ENCODE data around the gene ZSCAN31. TPM values are rescaled to one million over a fixed set of nuclear protein-coding genes. Genes with fewer than 3 reads are reported as not detected.

Gene ZSCAN31
- total and polyA plus RNA-seq, 9 of the 15 experiments (the other 6 are each of a cell fraction or from before 2014, with no cell fraction given) = 3.9 to 12.1 (median 7.0) TPM

- H3K4me1 ChIP-seq (replicated peaks in 1 of 2; ENCODE audit: control insufficient read depth in 2 of 2, insufficient read depth in 2 of 2, low read length in 2 of 2) = peaks cover 44 to 49% of the 10 kb centered on the region in 2 experiments
- ChIA-PET POLR2A (interaction anchor here (0.6 to 5.3 kb wide), 18 partner anchors 8 to 1208 kb away, joined by 3 to 80 read pairs (median 5); partner anchors contain the start of genes ZKSCAN8, ZSCAN26 and ZSCAN31), CTCF (ENCODE audit: low intra/inter-chr PET ratio) (interaction anchor here (0.9 to 1.7 kb wide), 5 partner anchors 187 to 1193 kb away, joined by 3 to 12 read pairs (median 3); no protein-coding TSS in a partner anchor)
- peak overlapping the region; percentile 76 for H3K27ac ChIP-seq (ENCODE audit: extremely low read depth, low read depth, low read length)
- FAIRE-seq = peak; percentile 6
- DNase-seq (ENCODE audit: extremely low read depth in 1 of 4, low spot score in 3 of 4) = peak in 1 of 4 experiments; percentile 36
- peak; percentile 94 for TF ChIP-seq HMBOX1 (IDR thresholded peaks at IDR 0.05)
- peak; percentile 19; the same call in 1 of the 2 replicates for TF ChIP-seq GATA2 (CRISPR knock-in tag; IDR thresholded peaks at IDR 0.05)
- TF ChIP-seq CBX1 (IDR thresholded peaks at IDR 0.05; ENCODE audit: low read depth) = no peak
- no peak for TF ChIP-seq JUN (IDR thresholded peaks at IDR 0.05; ENCODE audit: borderline replicate concordance, low read depth, low read length)
- no peak for TF ChIP-seq JUN (CRISPR knock-in tag; IDR thresholded peaks at IDR 0.05; ENCODE audit: borderline replicate concordance)
- no peak for TF ChIP-seq DNMT1 (IDR thresholded peaks at IDR 0.05)
- TF ChIP-seq RHOXF2B (CRISPR knock-in tag; conservative IDR thresholded peaks at IDR 0.05) = 0 out of 2 replicates have a peak, but pooled peaks have one; percentile 46
- 0 out of 2 replicates have a peak, but pooled peaks have one; percentile 0 for TF ChIP-seq GABPB1 (CRISPR knock-in tag; IDR thresholded peaks at IDR 0.05)
- TF ChIP-seq POLR3A (IDR thresholded peaks at IDR 0.05; ENCODE audit: borderline replicate concordance, extremely low read depth, insufficient read depth, insufficient read length) = no peak
- 0 out of 2 replicates have a peak, but pooled peaks have one; percentile 65 for TF ChIP-seq NR1H2 (CRISPR knock-in tag; IDR thresholded peaks at IDR 0.05)
- peak; percentile 67; the same call in 1 of the 2 replicates for TF ChIP-seq SREBF2 (CRISPR knock-in tag; IDR thresholded peaks at IDR 0.05)
- no peak for TF ChIP-seq NCOA4 (IDR thresholded peaks at IDR 0.05; ENCODE audit: partially characterized antibody)
- intact Hi-C loops (cut with micrococcal nuclease) = loop anchor here (1.0 to 10.0 kb wide), 7 partner anchors 19 to 520 kb away; partner anchors contain the start of genes ZSCAN26 and ZSCAN31
- 81% methylated on average over 10 of the region's 10 CpGs for WGBS (ENCODE audit: insufficient coverage, low coverage, missing lambda C conversion rate)
- H3K9me3 ChIP-seq (replicated peaks; ENCODE audit: control insufficient read depth, insufficient read depth, low read depth, low read length) = no peaks in the 10 kb centered on the region; the same call in 1 of the 2 replicates
- peaks cover 16% of the 10 kb centered on the region for H3K36me3 ChIP-seq (ENCODE audit: control insufficient read depth, insufficient read depth, low read length)
- H3K9me1 ChIP-seq (ENCODE audit: control insufficient read depth, insufficient read depth, low read length) = no peaks in the 10 kb centered on the region
- no peak overlapping the region for H3K4me3 ChIP-seq
- BruUV-seq (replicated peaks) = no TSS peak
- no peak overlapping the region; the same call in 1 of the 2 replicates for H2AFZ ChIP-seq (ENCODE audit: low read depth, low read length)
- in situ Hi-C loops (cut with MboI) = loop anchor here (5.0 kb wide), 1 partner anchor 218 kb away; no protein-coding TSS in a partner anchor
- no peaks in the 10 kb centered on the region; a peak in 1 of 5 replicates for H3K27me3 ChIP-seq (ENCODE audit: control insufficient read depth in 2 of 2, insufficient read depth in 2 of 2, low read length in 2 of 2)
- peaks cover 79% of the 10 kb centered on the region for H3K79me2 ChIP-seq (ENCODE audit: control insufficient read depth, insufficient read depth, low read length)
- ATAC-seq = no peak
- peak overlapping the region; percentile 95 for H3K4me2 ChIP-seq (ENCODE audit: insufficient read depth, low read length)
- peak overlapping the region; percentile 68 to 79; a peak in 3 of 4 replicates for H3K9ac ChIP-seq (ENCODE audit: insufficient read depth in 1 of 2, low read depth in 2 of 2, low read length in 2 of 2)
- H4K20me1 ChIP-seq (replicated peaks; ENCODE audit: control insufficient read depth, insufficient read depth, low read length) = no peaks in the 10 kb centered on the region
Measured at GRCh38 chr6:28354688-28355554, 19.0 kb upstream of the ZSCAN31 start.

Data from K562 (cell line).